Sigmoid colon (tissue), 7 donors: ENCODE results near the gene OTUB1. TPM values are rescaled to one million over a fixed set of nuclear protein-coding genes. Genes with fewer than 3 reads are reported as not detected.

ENCODE experiments used
- DNase-seq: peaks from one replicate; pipeline ENCODE4 v3.0.0-alpha.2; 2019
- H3K27ac ChIP-seq, 4 donors: fragments of 200-600 bp; sonication (generic); one replicate each; pipeline ENCODE4 v1.5.1; 2016 to 2019; ENCODE audit warnings: mild to moderate bottlenecking in 1 of 4
- H3K27me3 ChIP-seq, 3 donors: fragments of 200-600 bp; sonication (generic); one replicate each; pipeline ENCODE4 v1.5.1; 2019; ENCODE audit warnings: mild to moderate bottlenecking in 1 of 3
- H3K36me3 ChIP-seq, 4 donors: fragments of 200-600 bp; sonication (generic); one replicate each; pipeline ENCODE4 v1.5.1; 2016 to 2019
- H3K4me1 ChIP-seq, 4 donors: fragments of 200-600 bp; sonication (generic); one replicate each; pipeline ENCODE4 v1.5.1; 2017 to 2019
- H3K4me3 ChIP-seq, 4 donors: fragments of 200-600 bp; sonication (generic); one replicate each; pipeline ENCODE4 v1.5.1; 2017 to 2019; ENCODE audit warnings: mild to moderate bottlenecking in 2 of 4, moderate library complexity in 1 of 4
- H3K9me3 ChIP-seq, 4 donors: fragments of 200-600 bp in 3 of 4; sonication (generic) in 3 of 4; one replicate each; pipeline versions ENCODE4 v1.5.1 to v1.6.1; 2013 to 2019
- CTCF ChIP-seq, 4 experiments: fragments of 450-650 bp in 3 of 4; fragments of 200-600 bp in 1 of 4; IDR thresholded peaks; one replicate each; pipeline ENCODE4 v1.5.1; 2016 to 2019; ENCODE audit warnings: antibody characterized with exemption in 4 of 4, mild to moderate bottlenecking in 3 of 4, moderate library complexity in 2 of 4
- EP300 ChIP-seq, 4 donors: sonication (generic); formaldehyde crosslinking; IDR thresholded peaks; one replicate each; pipeline ENCODE4 v1.6.1; 2017; ENCODE audit warnings: antibody characterized with exemption in 4 of 4
- POLR2A ChIP-seq, 2 donors: fragments of 450-650 bp; IDR thresholded peaks; one replicate each; pipeline ENCODE4 v1.6.1; 2016; ENCODE audit warnings: antibody characterized with exemption in 2 of 2, mild to moderate bottlenecking in 2 of 2, moderate library complexity in 2 of 2
- POLR2AphosphoS5 ChIP-seq, 4 donors: sonication (generic); formaldehyde crosslinking; IDR thresholded peaks; one replicate each; pipeline ENCODE4 v1.6.1; 2017; ENCODE audit warnings: antibody characterized with exemption in 4 of 4
- WGBS, 2 donors: extraction: QIAGEN DNeasy Blood & Tissue Kit; methylation state at CpG; one replicate each; pipeline ENCODE4 v1.1.7; 2013; 5-methylcytosine and 5-hydroxymethylcytosine counted together
- intact Hi-C: fragments of 100-400 bp; cut with DNase I; formaldehyde crosslinking; loops from one replicate; pipeline ENCODE4 v1.15.1; 2023
- polyA plus RNA-seq, 3 donors: library from polyadenylated mRNA; stranded (reverse); fragments of 200-250 nt; gene quantifications; one replicate each; pipeline ENCODE4 v1.2.3, GENCODE V29; 2013
- total RNA-seq, 4 donors: library from RNA; depleted of rRNA; stranded (reverse); fragments of >200 nt; gene quantifications; one replicate each; pipeline ENCODE4 v1.1.0, GENCODE V29; 2016
- donor health status: healthy with polysubstance abuse.
- donor health status: Bipolar disorder and iron deficiency.
- donor health status: healthy.

OTUB1 gene
- total and polyA plus RNA-seq, 7 donors: 44.8 to 96.4 (median 61.7) TPM

GRCh38 chr11:63940786-63941185, 45.5 kb upstream of the OTUB1 start:
- Histone ChIP-seq H3K27me3 (no peaks in the 10 kb centered on the region), H3K36me3 (no peaks in the 10 kb centered on the region), H3K4me3 (no peak overlapping the region), H3K4me1 (peaks cover 0 to 36% (median 29%) of the 10 kb centered on the region in 4 donors), H3K9me3 (no peaks in the 10 kb centered on the region), H3K27ac (no peak overlapping the region)
- DNase-seq: no peak
- intact Hi-C loops: loop anchor here (5.0 kb wide), 1 partner anchor 33 kb away; no protein-coding TSS in a partner anchor
- TF ChIP-seq CTCF (IDR thresholded peaks at IDR 0.05) (no peak), POLR2A (IDR thresholded peaks at IDR 0.05) (no peak), POLR2AphosphoS5 (IDR thresholded peaks at IDR 0.05) (no peak)
- 66 to 84% methylated on average over 6 of the region's 6 CpGs for WGBS, 2 donors

DNA sequence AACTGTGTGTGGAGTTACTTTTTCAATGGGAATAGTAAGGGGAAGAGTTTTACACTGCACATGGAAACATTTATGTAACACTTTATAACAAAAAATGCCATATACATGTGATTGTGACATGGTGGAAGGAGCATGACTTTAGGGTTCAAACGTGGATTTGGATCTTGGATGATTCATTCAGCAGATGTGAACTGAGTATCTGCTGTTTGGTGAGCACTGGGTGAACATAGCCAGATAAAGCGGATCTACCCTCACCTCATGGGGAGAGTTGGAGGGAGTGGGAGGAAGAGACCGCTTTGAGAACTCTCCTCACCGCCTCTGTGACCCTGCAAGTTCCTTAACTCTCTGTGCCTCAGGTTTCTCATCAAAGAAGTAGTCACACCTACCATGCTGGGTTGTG, 44.3 kb upstream of the OTUB1 start:
- no peaks in the 10 kb centered on the region for H3K9me3 ChIP-seq
- TF ChIP-seq EP300 (IDR thresholded peaks at IDR 0.05): no peak
- TF ChIP-seq POLR2AphosphoS5 (IDR thresholded peaks at IDR 0.05): no peak
- TF ChIP-seq CTCF (IDR thresholded peaks at IDR 0.05): no peak
- TF ChIP-seq POLR2A (IDR thresholded peaks at IDR 0.05): no peak
- H3K27me3 ChIP-seq: no peaks in the 10 kb centered on the region
- H3K36me3 ChIP-seq: peaks cover 0 to 9% (median 3%) of the 10 kb centered on the region in 4 donors
- no peak overlapping the region for H3K4me3 ChIP-seq
- no peak overlapping the region for H3K27ac ChIP-seq
- intact Hi-C loops: loop anchor here (5.0 kb wide), 1 partner anchor 35 kb away; no protein-coding TSS in a partner anchor
- WGBS, 2 donors: 76 to 82% methylated on average over 4 of the region's 4 CpGs
- peaks cover 0 to 41% (median 31%) of the 10 kb centered on the region in 4 donors for H3K4me1 ChIP-seq
- no peak for DNase-seq

- TF ChIP-seq POLR2A (IDR thresholded peaks at IDR 0.05) (no peak), EP300 (IDR thresholded peaks at IDR 0.05) (no peak), CTCF (IDR thresholded peaks at IDR 0.05) (no peak), POLR2AphosphoS5 (IDR thresholded peaks at IDR 0.05) (no peak)
- Histone ChIP-seq H3K4me1 (peaks cover 0 to 41% (median 31%) of the 10 kb centered on the region in 4 donors), H3K27ac (no peak overlapping the region), H3K27me3 (no peaks in the 10 kb centered on the region), H3K4me3 (no peak overlapping the region), H3K9me3 (no peaks in the 10 kb centered on the region), H3K36me3 (peaks cover 0 to 18% (median 3%) of the 10 kb centered on the region in 4 donors)
- DNase-seq: no peak
- WGBS, 2 donors: 66 to 89% methylated on average over 3 of the region's 3 CpGs
- intact Hi-C loops: loop anchor here (5.0 kb wide), 1 partner anchor 36 kb away; no protein-coding TSS in a partner anchor
These were observed 43.4 kb upstream of the OTUB1 start for GRCh38 chr11:63942803-63943202.

GRCh38 chr11:63944987-63945386, 41.3 kb upstream of the OTUB1 start:
- peak overlapping the region; percentile 74 to 81 (median 78) for H3K27ac ChIP-seq

More at GRCh38 chr11:63944987-63945386, 41.3 kb upstream of the OTUB1 start:
- intact Hi-C loops: loop anchor here (1.0 to 5.0 kb wide), 3 partner anchors 38 to 272 kb away; no protein-coding TSS in a partner anchor
- DNase-seq: peak; percentile 74
- Histone ChIP-seq H3K4me1 (peaks cover 0 to 26% (median 20%) of the 10 kb centered on the region in 4 donors), H3K9me3 (no peaks in the 10 kb centered on the region), H3K27me3 (no peaks in the 10 kb centered on the region), H3K36me3 (peaks cover 0 to 27% (median 6%) of the 10 kb centered on the region in 4 donors), H3K4me3 (no peak overlapping the region)
- 47 to 69% methylated on average over 8 of the region's 8 CpGs for WGBS, 2 donors
- no peak for TF ChIP-seq POLR2A (IDR thresholded peaks at IDR 0.05)
- no peak for TF ChIP-seq CTCF (IDR thresholded peaks at IDR 0.05)
